ENCODE data around the gene AMZ2. TPM values are rescaled to one million over a fixed set of nuclear protein-coding genes. Genes with fewer than 3 reads are reported as not detected.

The AMZ2 gene
- polyA plus RNA-seq, 3 donors = 34.0 to 67.6 (median 67.2) TPM

- peaks cover 67% of the 10 kb centered on the region for H3K79me2 ChIP-seq (ENCODE audit: insufficient read depth, low read length)
- peak overlapping the region; percentile 97 to 100 for H3K27ac ChIP-seq (ENCODE audit: low read depth in 1 of 2, low read length in 2 of 2)
- H3K4me1 ChIP-seq (ENCODE audit: control insufficient read depth in 1 of 2, insufficient read depth in 2 of 2, low read length in 2 of 2) = peaks cover 64 to 73% of the 10 kb centered on the region in 2 donors
- peak overlapping the region; percentile 82 to 97 (median 87) for H3K4me3 ChIP-seq (replicated peaks in 1 of 3; ENCODE audit: low read depth in 2 of 3, low read length in 3 of 3)
- H3K4me2 ChIP-seq (replicated peaks; ENCODE audit: extremely low read depth, low read length, poor library complexity, severe bottlenecking) = peak overlapping the region; percentile 79
- H3K36me3 Mint-ChIP-seq = peaks cover 25 to 39% of the 10 kb centered on the region in 2 donors
- peaks cover 8% of the 10 kb centered on the region for H4K20me1 ChIP-seq (ENCODE audit: insufficient read depth, low read length)
- H3K4me3 Mint-ChIP-seq = peak overlapping the region; percentile 97 to 99
- peaks cover 0 to 2% (median 0%) of the 10 kb centered on the region in 7 donors for H3K9me3 Mint-ChIP-seq
- peak; percentile 53 to 68 (median 66) for DNase-seq
- H3K27me3 Mint-ChIP-seq (ENCODE audit: low read depth in 3 of 3) = peaks cover 0 to 2% (median 2%) of the 10 kb centered on the region in 3 donors
- H3K27me3 ChIP-seq (ENCODE audit: control insufficient read depth in 2 of 2, insufficient read depth in 2 of 2, low read length in 2 of 2) = no peaks in the 10 kb centered on the region
- peak overlapping the region; percentile 100 for H3K9ac ChIP-seq (ENCODE audit: insufficient read depth, low read length, poor library complexity, severe bottlenecking)
- H3K4me1 Mint-ChIP-seq = peaks cover 58% of the 10 kb centered on the region
- no peak for TF ChIP-seq CTCF (IDR thresholded peaks at IDR 0.05)
- WGBS (ENCODE audit: insufficient coverage) = under 1% methylated on average over 48 of the region's 50 CpGs
- peak overlapping the region; percentile 96 to 100 (median 99) for H3K27ac Mint-ChIP-seq
- intact Hi-C loops (cut with micrococcal nuclease) = loop anchor here (2.0 to 5.0 kb wide), 2 partner anchors 22 to 43 kb away; partner anchors contain the start of gene AMZ2 (in 1 of the 2)
- no peak overlapping the region for H2AFZ ChIP-seq (ENCODE audit: insufficient read depth, low read depth, low read length, poor library complexity, severe bottlenecking)
- H3K9me3 ChIP-seq (replicated peaks in 1 of 2; ENCODE audit: control insufficient read depth in 1 of 2, insufficient read depth in 1 of 2, low read length in 2 of 2) = no peaks in the 10 kb centered on the region
- H3K36me3 ChIP-seq (replicated peaks in 1 of 2; ENCODE audit: control insufficient read depth in 1 of 2, insufficient read depth in 2 of 2, low read length in 2 of 2) = peaks cover 9 to 16% of the 10 kb centered on the region in 2 donors
Measured at GRCh38 chr17:68290268-68290954, 42.6 kb downstream of the AMZ2 start.

GRCh38 chr17:68290955-68291835, 43.4 kb downstream of the AMZ2 start, which contains the start of the genes ARSG and SLC16A6:
Gene ARSG (plus strand): TSS chr17:68291495. CDS start chr17:68307494, 15,999 bp downstream.
Gene SLC16A6 (minus strand): TSS chr17:68291127. CDS start chr17:68278320, 12,807 bp downstream.
- Mint-ChIP-seq H3K36me3 (peaks cover 22 to 32% of the 10 kb centered on the region in 2 donors), H3K4me1 (peaks cover 60% of the 10 kb centered on the region), H3K27me3 (ENCODE audit: low read depth in 3 of 3) (peaks cover 0 to 2% (median 2%) of the 10 kb centered on the region in 3 donors), H3K4me3 (peak within 1 kb of the TSS; percentile 97 to 99), H3K27ac (peak within 1 kb of the TSS; percentile 97 to 100 (median 99)), H3K9me3 (peaks cover 0 to 2% (median 0%) of the 10 kb centered on the region in 7 donors)
- Histone ChIP-seq H3K9me3 (replicated peaks in 1 of 2; ENCODE audit: control insufficient read depth in 1 of 2, insufficient read depth in 1 of 2, low read length in 2 of 2) (no peaks in the 10 kb centered on the region), H3K9ac (ENCODE audit: insufficient read depth, low read length, poor library complexity, severe bottlenecking) (peak within 1 kb of the TSS; percentile 100), H3K27me3 (ENCODE audit: control insufficient read depth in 2 of 2, insufficient read depth in 2 of 2, low read length in 2 of 2) (no peaks in the 10 kb centered on the region), H3K36me3 (replicated peaks in 1 of 2; ENCODE audit: control insufficient read depth in 1 of 2, insufficient read depth in 2 of 2, low read length in 2 of 2) (peaks cover 1 to 8% of the 10 kb centered on the region in 2 donors), H3K4me1 (ENCODE audit: control insufficient read depth in 1 of 2, insufficient read depth in 2 of 2, low read length in 2 of 2) (peaks cover 71 to 78% of the 10 kb centered on the region in 2 donors), H3K4me3 (replicated peaks in 1 of 3; ENCODE audit: low read depth in 2 of 3, low read length in 3 of 3) (peak within 1 kb of the TSS; percentile 82 to 97 (median 87)), H3K4me2 (replicated peaks; ENCODE audit: extremely low read depth, low read length, poor library complexity, severe bottlenecking) (peak within 1 kb of the TSS; percentile 79), H2AFZ (ENCODE audit: insufficient read depth, low read depth, low read length, poor library complexity, severe bottlenecking) (peak within 1 kb of the TSS; percentile 55), H3K79me2 (ENCODE audit: insufficient read depth, low read length) (peaks cover 60% of the 10 kb centered on the region), H4K20me1 (ENCODE audit: insufficient read depth, low read length) (peaks cover 5% of the 10 kb centered on the region), H3K27ac (ENCODE audit: low read depth in 1 of 2, low read length in 2 of 2) (peak within 1 kb of the TSS; percentile 97 to 100)
- TF ChIP-seq CTCF (IDR thresholded peaks at IDR 0.05) = no peak
- DNase-seq = peak; percentile 85 to 87 (median 85)
- under 1% methylated on average over 81 of the region's 96 CpGs for WGBS (ENCODE audit: insufficient coverage)
- intact Hi-C loops (cut with micrococcal nuclease) = loop anchor here (1.0 to 5.0 kb wide), 3 partner anchors 22 to 56 kb away; partner anchors contain the start of gene AMZ2 (in 1 of the 2)
